Activated CD4-positive, CD25-positive, alpha-beta regulatory T cell treated with anti-CD3 and anti-CD28 coated beads, Interleukin-2, amount 50 U/mL, for 72 hours (primary cell): ENCODE results near the gene RIN3.

ENCODE experiments used
- DNase-seq: peaks from one replicate; pipeline ENCODE4 v3.0.0; 2021

RIN3 gene

DNA sequence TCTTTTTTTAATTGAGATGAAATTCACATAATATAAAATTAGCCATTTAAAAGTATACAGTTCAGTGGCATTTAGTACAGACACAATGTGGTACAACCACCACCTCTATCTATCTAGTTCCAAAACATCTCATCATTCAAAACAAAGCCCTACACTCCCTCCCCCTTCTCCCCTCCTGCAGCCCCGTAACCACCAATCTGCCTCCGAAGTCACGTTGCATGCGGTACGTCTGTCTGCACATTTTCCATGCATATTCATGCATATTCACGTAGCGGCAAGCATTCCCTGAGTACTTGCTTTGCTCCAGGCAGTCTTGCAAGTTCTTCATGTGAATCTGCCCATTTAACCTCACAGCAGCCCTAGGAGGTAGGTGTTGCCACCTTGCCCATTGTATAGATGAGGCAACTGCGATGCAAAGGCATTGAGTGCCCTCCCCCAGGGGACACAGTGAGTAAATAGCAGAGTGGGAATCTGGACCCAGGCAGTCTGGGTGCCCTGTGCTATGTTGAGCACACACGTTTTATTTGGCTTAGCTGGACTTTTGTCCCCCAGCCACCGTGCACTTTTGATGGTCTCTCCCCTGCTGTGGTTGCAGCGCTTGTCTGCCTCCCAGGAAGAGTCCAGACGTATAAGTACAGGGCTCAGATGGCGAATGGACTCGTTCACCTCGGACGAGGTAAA, 43.4 kb downstream of the RIN3 start:
- DNase-seq, result no peak

DNA sequence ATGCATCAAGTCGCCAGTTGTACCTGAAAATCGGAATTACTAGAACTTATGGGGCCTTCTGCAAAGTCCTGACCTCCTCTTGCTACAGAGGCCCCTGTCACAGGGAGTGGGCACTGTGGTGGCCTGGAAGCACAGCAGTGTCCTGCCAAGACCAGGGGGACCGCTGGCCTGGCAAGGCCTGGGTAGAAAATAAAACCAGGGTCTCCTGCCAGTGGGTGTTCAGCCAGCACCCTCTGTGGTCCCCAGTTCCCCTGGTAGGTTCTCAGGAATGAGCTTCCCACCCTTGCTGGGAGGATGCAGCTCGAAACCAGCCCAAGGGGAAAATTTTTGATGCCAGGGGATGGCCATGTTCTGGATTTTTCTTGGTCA, 43.9 kb downstream of the RIN3 start:
- DNase-seq, result no peak

DNA sequence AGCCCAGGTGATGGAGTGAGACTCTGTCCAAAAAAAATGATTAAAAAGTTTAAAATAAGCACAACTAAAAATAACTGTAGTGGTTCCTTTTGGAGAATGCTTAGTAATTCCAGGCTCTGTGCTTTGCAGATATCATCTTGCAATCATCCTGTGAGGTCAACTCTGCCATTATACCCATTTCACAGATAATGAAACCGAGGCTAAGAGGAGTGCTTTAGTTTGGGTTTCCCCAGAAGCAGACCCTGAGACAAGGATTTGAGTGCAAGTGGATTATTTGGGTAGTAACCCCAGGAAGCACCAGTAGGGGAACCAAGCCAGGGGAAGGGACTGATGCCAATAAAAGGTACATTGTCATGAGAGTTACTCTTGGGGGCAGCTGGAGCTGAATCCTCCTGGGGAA, 44.7 kb downstream of the RIN3 start:
- DNase-seq, result no peak

DNA sequence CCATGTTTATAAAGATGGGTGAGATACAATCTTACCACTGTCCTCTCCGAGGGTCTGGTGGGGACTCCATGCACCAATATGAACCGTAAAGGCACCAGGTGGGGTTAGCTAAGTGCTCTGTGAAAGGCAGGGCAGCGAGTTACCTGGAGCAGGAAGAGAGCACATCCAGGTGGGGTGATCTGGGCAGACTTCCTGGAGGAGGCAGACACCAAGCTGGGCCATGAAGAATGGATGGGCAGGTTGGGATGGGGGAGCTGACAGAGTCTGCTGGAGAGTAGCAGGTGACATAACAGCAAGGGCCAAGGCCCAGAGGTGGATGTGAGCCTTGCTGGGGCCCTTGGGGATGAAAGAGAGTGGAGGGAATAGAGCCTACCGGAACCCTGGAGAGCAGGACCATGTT, 45.9 kb downstream of the RIN3 start:
- no peak for DNase-seq

DNA sequence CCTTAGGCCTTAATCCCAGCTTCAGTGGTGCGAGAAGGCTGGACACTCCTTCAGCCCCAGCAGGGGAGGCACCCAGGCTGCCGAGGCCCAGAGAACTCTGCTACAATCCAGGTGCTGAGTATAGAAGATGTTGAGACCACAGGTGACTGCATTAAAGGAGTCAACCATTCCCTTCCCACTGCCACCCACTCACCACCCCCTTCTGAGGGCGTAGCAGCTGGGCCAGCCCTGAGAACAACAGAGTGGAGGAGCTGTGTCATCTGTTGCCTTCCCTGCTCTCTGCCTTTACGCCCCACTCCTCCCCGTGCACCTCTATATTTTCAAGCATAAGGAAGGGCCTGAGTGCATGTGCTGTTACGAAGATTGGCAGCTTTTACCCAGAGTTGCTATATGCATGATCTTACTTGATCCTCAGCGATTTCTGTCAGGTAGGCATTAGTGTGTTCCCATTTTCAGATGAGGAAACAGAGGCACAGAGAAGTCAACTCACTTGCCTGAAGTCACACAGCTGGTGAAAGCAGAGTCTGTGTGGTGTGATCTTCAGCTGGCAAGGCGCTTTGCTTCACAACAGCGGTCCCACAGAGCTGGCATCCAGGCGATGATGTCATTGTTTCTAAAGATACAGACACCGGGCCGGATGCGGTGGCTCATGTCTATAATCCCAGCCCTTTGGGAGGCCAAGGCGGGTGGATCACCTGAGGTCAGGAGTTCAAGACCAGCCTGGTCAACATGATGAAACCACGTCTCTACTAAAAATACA, 46.7 kb downstream of the RIN3 start:
- DNase-seq, result no peak

DNA sequence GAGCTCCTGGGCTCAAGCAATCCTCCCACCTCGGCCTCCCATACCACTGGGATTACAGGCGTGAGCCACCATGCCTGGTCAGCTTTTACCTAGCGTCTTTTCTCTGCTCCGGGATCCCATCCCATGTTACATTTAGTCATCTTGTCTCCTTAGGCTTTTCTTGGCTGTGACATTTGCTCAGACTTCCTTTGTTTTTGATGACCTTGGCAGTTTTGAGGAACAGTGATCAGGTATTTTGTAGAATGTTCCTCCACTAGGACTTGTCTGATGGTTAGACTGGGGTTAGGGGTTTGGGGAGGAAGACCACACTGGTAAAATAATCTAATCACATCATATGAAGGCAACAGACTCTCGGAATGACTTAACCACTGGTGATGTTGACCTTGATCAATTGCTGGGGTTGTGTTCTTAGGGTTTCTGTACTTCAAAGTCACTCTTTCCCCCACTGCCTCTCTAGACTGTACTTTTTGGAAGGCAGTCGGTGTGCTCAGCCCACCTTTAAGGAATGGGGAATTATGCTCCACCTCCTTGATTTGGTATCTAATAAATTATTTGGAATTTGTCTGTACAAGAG, 48.4 kb downstream of the RIN3 start:
- no peak for DNase-seq

DNA sequence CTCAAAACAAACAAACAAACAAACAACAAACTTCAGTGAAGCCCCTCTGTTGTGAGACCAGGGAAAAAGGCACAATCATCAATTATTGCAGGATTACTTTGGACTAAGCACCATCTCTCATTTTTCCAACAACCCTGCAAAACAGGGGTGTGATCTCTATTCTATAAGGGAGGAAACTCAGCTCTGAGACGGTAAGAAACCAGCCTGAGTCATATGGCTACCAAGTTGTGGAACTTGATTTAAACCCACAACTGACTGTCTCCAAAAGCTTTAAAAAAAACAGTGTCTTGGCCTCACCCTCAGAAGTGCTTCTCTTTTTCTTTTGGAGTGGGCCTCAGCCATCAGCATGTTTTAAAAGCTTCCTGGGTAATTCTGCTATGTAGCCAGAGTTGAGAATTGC, 49.8 kb downstream of the RIN3 start:
- DNase-seq, result no peak

DNA sequence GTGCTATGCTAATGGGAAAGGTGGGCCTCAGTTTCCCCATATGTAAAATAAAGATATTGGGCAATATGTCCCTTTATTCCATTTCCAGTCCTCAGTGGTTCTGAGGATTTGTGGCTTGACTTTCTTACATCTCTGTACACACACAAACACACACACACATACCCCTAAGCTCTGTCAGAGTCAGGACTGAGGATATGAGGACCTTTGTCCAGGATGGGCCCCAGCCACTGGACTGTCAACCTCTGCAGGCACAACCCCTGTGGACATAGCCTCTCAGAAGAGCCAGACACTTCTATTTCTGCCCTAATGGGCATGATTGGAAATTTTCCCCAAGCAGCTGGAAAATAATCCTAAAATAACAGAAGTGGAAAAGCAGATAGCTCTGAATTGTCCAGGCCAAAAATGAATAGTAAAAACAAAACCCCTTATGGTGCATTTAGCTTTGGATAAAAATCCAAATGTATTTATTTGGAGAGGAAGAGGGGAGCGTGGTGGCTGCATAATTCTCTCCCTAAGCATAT, 50.2 kb downstream of the RIN3 start:
- no peak for DNase-seq

DNA sequence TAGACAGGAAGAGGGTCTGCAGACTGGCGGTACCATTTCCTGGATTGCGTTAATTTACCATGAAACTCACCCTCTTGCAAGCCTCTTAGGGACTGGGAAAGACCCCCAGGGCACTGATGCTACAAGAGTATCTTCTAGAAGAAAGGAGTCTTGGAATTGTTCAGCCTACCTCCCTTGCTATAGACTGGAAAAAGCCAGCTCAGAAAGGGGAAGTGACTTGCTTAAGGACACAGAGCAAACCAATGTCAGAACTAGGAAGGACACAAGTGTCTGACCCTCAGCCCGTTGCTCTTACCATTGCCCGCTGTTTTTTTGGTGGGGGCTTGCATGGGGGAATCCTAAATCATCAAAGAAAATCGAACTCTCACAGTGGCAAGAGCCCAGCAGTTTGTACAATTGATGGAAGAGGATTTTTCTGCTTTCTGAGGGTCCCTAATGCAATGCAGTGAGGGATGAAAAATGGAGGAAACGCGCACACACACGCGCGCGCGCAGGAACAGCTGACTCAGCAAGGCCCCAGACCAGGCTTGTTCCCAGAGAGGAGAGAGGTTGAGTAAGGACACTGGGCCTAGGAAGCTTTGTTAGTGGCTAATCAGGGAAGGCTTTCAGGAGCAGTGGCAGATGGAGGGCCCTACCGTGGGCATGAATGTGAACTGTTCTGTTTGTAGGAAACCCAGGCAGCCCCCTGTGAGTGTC, 50.9 kb downstream of the RIN3 start:
- no peak for DNase-seq

DNA sequence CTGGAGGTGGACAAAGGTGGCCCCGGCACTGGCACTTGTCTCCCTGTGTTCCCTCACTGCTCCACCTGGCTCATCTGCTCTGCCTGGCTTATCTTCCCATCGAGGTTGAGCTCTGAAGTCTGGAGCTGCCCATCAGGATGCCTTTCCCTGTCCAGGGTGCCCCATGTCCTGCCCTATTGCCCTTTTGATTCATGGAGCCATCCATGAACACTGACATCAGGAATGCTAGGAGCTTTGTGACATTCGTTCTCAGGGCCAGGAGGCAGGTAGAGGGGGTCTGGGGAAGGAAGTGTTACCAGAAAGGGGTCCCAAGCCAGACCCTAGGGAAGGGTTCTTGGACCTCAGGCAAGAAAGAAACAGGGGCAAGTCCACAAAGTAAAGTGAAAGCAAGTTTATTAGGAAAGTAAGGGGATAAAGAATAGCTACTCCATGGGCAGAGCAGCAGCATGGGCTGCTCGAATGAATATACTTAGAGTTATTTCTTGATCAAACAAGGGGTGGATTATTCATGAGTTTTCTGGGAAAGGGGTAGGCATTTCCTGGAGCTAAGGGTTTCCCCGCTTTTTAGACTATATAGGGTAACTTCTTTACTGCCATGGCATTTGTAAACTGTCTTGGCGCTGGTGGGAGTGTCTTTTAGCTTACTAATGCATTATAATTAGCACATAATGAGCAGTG, 51.6 kb downstream of the RIN3 start:
- no peak for DNase-seq

DNA sequence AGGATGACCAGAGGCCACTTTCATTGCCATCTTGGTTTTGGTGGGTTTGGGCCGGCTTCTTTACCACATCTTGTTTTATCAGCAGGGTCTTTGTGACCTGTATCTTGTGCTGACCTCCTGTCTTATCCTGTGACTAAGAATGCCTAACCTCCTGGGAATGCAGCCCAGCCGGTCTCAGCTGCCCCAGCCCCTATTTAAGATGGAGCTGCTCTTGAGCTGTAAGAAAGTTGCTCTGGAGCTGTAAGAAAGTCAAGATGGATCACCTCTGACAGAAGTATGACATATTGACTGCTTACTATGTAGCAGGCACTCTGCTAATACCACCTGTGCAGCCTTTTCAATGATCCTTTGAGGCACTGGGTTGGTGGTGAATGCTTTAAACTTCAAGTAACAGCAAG, 52.1 kb downstream of the RIN3 start:
- DNase-seq, result no peak

DNA sequence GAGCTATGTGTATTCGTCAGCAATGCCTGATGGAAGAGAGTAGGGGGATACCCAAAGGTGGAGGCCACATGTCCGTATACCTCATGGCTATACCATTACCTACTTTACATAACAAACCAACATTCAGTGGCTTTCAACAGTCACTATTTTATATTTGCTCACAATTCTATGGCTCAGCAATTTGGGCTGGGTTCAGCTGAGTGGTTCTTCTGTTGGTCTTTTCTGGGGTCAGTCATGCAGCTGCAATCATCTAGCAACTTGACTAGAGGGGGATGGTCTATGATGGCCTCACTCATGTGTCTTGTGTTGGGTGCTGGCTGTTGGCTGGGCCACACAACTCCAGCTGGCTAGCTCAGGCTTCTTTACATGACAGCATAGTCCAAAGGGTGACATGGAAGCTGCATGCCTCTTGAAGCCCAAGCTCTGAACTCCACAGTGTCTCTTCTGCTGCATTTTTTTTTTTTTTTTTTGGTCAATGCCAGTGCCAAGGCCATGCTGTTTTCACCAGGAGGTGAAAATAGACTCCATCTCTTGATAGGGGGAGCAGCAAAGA, 53.7 kb downstream of the RIN3 start:
- no peak for DNase-seq

DNA sequence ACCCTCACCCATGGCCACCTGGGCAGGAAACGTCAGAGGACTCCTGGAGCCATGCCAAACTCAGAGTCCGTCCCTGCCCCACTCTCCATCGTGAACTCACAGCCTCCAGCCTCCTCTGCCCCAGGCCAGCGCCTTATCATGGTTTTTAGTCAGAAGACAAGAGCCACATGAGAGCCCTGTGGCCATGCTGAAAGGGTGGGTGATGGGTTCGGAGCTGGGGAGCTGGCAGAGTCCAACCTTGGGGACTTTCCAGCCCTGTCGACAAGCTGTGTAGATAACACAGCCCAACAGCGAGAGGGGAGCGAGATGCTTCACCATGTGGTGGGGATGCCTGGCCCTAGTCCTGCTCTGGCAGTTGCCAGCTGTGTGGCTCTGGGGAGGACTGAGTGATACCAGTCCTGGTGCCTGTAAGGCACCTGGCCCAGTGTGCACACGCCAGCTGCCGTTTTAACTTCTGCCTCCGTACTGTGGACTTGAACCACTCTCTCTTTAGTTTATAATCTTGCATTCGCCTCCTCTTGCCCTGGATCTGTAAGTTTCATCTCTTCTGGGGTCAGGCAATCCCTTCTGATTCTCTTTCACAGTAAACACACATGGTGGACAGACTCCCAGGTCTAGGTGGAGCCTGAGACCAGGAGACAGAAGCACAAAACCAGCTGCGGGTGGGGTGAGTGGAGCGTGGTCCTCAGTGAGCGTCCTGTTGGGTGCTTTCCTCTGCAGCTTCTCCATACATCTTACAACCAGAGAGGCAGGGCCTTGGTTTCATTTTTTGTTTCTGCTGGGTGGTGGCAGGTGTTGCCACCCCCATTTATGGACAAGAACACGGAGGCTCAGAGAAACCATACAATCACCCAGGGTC, 55.3 kb downstream of the RIN3 start:
- DNase-seq, result no peak

DNA sequence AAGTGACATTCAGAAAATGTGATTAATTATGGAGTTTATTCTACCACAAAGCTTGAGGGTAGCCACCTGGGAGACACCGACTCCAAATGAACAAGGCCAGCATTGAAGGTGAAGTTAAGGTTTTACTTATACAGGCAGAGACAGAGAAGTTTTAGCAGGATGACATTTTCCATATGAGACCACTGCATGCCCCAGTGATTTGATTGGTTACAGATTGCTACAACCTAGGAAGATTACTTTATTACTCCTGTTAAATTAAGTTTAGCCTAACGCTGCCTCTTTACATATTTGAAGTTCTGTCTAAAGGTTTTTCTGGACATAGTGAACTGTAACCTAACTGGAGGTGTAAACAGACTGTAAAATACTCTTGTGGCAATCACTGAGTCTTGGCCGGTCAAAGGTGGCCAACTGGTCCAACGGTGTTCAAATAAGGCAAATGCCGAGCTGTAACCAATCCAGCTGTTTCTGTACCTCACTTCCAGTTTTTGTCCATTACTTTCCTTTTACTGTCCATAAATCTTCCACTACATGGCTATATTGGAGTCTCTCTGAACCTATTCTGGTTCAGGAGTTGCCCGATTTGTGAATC, 57.2 kb downstream of the RIN3 start:
- DNase-seq, result no peak

DNA sequence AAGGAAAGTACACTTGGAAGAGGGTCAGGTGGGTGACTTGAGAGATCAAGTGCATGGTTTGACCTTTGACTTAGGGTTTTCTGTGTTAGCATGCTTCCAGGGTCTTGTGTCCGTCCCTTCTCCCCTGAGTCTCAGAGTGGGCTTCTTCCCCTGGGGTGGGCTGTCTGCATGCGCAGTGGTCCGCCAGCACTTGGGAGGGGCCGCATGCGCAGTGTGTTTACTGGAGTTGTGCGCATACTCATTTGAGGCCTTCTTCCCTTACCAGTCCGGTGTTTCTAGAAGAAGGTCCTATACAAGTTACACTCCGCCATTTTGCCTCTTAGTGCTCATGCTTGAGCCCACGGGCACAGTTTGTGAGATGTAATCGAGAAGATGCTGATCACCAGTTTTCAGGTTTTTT, 58.5 kb downstream of the RIN3 start:
- DNase-seq, result no peak

DNA sequence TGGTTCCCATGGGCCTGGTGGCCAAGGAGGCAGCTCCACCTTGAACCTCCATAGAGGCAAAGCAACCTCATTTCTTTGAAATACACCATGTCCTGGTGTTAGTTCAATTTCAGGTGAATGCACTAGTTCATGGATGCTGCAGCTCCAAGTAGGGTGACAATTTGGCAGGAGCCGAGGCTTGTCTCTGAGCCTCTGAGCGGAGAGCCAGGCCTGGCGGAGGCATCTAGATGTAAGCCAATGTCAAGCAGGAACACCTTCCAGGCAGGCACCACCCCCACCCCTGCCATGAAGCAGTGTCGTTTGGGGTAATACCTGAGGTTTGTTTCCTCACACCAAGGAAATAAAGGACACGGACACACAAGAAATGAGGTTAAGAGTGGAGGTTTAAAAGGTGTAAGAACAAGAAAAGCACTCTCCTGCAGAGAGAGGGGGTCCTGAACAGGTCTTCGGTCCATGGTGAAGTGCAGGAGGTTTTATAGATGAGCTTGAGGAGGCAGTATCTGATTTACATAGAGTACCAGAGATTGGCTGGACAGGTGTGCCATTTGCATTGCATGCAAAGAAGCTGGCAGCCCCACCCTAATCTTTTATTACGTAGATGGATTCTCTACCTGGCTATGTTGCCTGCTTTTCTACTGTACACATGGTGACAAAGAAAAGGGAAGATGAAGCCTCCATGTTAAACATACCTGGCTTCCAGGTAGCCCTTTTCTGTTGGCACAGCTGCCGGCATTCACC, 60.3 kb downstream of the RIN3 start:
- DNase-seq, result no peak

DNA sequence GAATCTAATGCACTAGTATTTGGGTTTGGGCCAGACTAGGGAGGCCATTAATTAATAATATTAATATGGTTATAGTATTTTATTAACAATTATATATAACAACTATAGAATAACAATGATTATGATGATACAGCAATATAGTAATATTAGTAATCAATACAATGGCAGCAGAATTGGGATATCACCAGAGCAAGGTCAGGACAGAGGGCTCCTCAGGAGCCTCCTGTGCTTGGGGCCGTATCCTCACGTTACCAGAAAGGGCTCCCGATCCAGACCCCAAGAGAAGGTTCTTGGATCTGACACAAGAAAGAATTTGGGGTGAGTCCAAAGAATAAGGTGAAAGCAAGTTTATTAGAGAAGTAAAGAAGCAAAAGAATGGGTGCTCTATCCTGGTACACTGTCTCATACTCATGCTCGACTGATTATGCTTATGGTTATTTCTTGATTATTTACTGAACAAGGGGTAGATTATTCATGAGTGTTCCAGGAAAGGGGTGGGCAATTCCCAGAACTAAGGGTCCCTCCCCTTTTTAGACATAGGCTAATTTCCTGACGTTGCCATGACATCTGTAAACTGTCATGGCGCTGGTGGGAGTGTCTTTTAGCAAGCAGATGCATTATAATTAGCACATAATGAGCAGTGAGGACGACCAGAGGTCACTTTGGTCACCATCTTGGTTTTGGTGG, 61.6 kb downstream of the RIN3 start:
- DNase-seq, result no peak

DNA sequence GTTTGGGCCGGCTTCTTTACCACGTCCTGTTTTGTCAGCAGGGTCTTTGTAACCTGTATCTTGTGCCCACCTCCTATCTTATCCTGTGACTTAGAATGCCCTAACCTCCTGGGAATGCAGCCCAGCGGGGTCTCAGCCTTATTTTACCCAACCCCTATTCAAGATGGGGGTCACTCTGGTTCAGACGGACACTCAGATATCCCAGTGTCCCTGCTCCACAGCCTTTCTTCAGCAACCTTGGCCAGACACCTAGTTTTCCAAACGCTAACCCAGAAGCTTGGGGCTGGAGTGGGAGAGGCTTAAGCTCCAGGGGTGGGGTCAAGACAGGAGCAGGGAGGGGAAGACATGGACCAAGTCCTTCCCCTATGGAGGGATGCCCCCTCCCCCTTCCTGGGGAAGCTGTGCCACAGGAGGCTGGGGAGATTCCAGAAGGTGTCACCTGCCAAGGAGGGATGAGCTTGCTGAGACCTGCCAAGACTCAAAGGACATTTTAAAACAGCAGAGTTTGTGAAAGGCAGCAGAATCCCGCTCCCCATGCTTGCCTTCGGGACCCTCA, 62.2 kb downstream of the RIN3 start:
- no peak for DNase-seq

DNA sequence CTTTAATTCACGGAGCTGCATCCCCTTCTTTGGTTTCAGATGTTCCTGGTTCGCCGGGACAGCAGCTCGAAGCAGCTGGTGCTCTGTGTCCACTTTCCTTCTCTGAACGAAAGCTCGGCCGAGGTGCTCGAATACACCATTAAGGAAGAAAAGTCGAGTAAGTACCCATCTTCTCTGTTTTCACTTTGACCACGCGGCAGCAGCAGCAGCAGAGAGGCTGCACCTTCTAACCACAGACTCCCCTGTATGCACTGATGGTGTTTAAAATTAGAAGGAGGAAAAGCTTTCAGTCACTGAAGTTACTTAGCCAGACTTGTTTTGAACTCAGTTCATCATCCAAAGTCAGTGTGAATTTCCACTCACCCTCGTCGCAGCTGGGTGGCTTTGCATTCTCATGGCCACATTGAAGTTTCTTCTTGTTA, 63.8 kb downstream of the RIN3 start:
- no peak for DNase-seq

DNA sequence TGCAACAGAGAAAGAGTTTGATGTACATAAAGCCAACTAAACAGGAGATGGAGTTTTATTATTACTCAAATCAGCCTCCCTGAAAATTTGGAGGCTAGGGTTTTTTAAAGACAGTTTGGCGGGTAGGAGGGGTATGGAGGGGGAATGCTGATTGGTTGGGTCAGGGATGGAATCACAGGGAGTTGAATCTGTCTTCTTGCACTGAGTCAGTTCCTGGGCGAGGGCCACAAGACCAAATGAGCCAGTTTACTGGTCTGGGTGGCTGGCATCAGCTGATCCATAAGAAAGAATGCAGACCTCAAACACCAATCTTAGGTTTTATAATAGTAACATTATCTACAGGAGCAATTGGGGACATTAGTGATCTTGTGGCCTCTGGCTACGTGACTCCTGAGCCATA, 64.9 kb downstream of the RIN3 start:
- no peak for DNase-seq
